Esophagus muscularis mucosa (tissue), 4 donors: ENCODE data around the gene KLC1. TPM values are rescaled to one million over a fixed set of nuclear protein-coding genes. Genes with fewer than 3 reads are reported as not detected.

Experiments
- DNase-seq: peaks from one replicate; pipeline ENCODE4 v3.0.0-alpha.2; 2017; ENCODE audit errors: extremely low spot score
- H3K27ac ChIP-seq, 4 donors: fragments of 200-600 bp; sonication (generic); replicated peaks in 1 of 4; 1 replicate in 3 of 4; 2 replicates in 1 of 4; pipeline ENCODE4 v1.5.1; 2016 to 2019; ENCODE audit warnings: mild to moderate bottlenecking in 1 of 4
- H3K27me3 ChIP-seq, 4 donors: fragments of 200-600 bp; sonication (generic); one replicate each; pipeline versions ENCODE4 v1.5.1 to v1.6.0; 2016 to 2019
- H3K36me3 ChIP-seq, 4 donors: fragments of 200-600 bp; sonication (generic); one replicate each; pipeline ENCODE4 v1.5.1; 2016 to 2019
- H3K4me1 ChIP-seq, 4 donors: fragments of 200-600 bp; sonication (generic); one replicate each; pipeline ENCODE4 v1.5.1; 2016 to 2019
- H3K4me3 ChIP-seq, 4 donors: fragments of 200-600 bp; sonication (generic); 1 replicate in 2 of 4; 2 replicates in 2 of 4; pipeline ENCODE4 v1.5.1; 2016 to 2019; ENCODE audit warnings: mild to moderate bottlenecking in 4 of 4, moderate library complexity in 1 of 4
- H3K9me3 ChIP-seq, 4 donors: fragments of 200-600 bp; sonication (generic); 1 replicate in 3 of 4; 2 replicates in 1 of 4; pipeline ENCODE4 v1.5.1; 2016 to 2019
- CTCF ChIP-seq, 3 experiments: fragments of 200-600 bp in 2 of 3; fragments of 450-650 bp in 1 of 3; sonication (generic) in 2 of 3; IDR thresholded peaks; one replicate each; pipeline ENCODE4 v1.5.1; 2017 to 2019; ENCODE audit warnings: antibody characterized with exemption in 3 of 3, mild to moderate bottlenecking in 2 of 3, moderate library complexity in 1 of 3
- EP300 ChIP-seq: sonication (generic); formaldehyde crosslinking; IDR thresholded peaks from one replicate; pipeline ENCODE4 v1.6.1; 2017; ENCODE audit warnings: antibody characterized with exemption
- POLR2A ChIP-seq: fragments of 450-650 bp; IDR thresholded peaks from one replicate; pipeline ENCODE4 v1.6.1; 2017; ENCODE audit warnings: antibody characterized with exemption, moderate library complexity, mild to moderate bottlenecking, low read depth
- POLR2AphosphoS5 ChIP-seq, 2 donors: sonication (generic); formaldehyde crosslinking; IDR thresholded peaks; one replicate each; pipeline ENCODE4 v1.6.1; 2017; ENCODE audit warnings: antibody characterized with exemption in 2 of 2
- WGBS: methylation state at CpG from one replicate; pipeline ENCODE4 v1.1.5; 2018; 5-methylcytosine and 5-hydroxymethylcytosine counted together
- intact Hi-C: fragments of 100-400 bp; cut with DNase I; formaldehyde crosslinking; loops from one replicate; pipeline ENCODE4 v1.15.1; 2023
- total RNA-seq, 4 donors: library from RNA; depleted of rRNA; stranded (reverse); fragments of >200 nt; gene quantifications; one replicate each; pipeline versions ENCODE4 v1.1.0 to v1.2.1, GENCODE V29; 2016

The KLC1 gene
- 100 to 1,000 TPM; 285 to 343 (median 312) TPM for total RNA-seq

GRCh38 chr14:103628684-103629502 is at the start of gene KLC1:
TSS of gene KLC1 (plus strand) at chr14:103629211. CDS start at chr14:103654565, 25,354 bp downstream.
- intact Hi-C loops = loop anchor here (5.0 kb wide), 1 partner anchor 52 kb away; no protein-coding TSS in a partner anchor

DNA sequence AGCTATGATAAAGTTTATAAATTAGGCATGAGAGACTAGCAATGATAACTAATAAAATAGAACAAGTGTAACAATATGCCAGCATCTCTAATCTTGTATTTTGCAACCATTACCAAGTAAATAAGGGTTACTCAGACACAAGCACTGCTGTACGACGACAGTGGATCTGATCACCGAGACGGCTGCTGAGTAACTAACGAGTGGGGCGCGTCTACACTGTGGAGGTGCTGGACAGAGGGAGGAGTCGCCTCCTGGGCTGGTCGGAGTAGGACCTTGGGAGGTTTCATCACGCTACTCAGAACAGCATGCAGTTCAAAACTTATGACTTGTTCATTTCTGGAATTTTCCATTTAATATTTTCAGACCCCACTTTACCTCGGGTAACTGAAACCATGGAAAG is 47.8 kb upstream of the KLC1 start:
- Histone ChIP-seq H3K27ac (no peak overlapping the region), H3K9me3 (no peaks in the 10 kb centered on the region), H3K36me3 (peaks cover 16 to 63% (median 34%) of the 10 kb centered on the region in 4 donors), H3K4me3 (no peak overlapping the region), H3K4me1 (peaks cover 12 to 14% (median 14%) of the 10 kb centered on the region in 4 donors), H3K27me3 (no peaks in the 10 kb centered on the region)
- 95% methylated on average over 11 of the region's 11 CpGs for WGBS
- TF ChIP-seq POLR2A (no peak), EP300 (no peak), CTCF (IDR thresholded peaks at IDR 0.05) (no peak), POLR2AphosphoS5 (IDR thresholded peaks at IDR 0.05) (no peak)
- intact Hi-C loops = no loop called here
- no peak for DNase-seq

More at GRCh38 chr14:103628684-103629502, at the start of gene KLC1:
- H3K27ac ChIP-seq = peak within 1 kb of the TSS; percentile 95 to 100 (median 99)
- DNase-seq = peak; percentile 94
- peak within 1 kb of the TSS; percentile 82 to 98 (median 96) for H3K4me3 ChIP-seq
- peaks cover 60 to 71% (median 70%) of the 10 kb centered on the region in 4 donors for H3K4me1 ChIP-seq
- WGBS = 1% methylated on average over 36 of the region's 97 CpGs
- no peaks in the 10 kb centered on the region for H3K9me3 ChIP-seq
- no peak for TF ChIP-seq EP300
- TF ChIP-seq POLR2AphosphoS5 (IDR thresholded peaks at IDR 0.05) = peak; percentile 90 to 96
- TF ChIP-seq POLR2A = peak; percentile 93
- no peak for TF ChIP-seq CTCF (IDR thresholded peaks at IDR 0.05)
- H3K27me3 ChIP-seq = no peaks in the 10 kb centered on the region
- peaks cover 0 to 19% (median 4%) of the 10 kb centered on the region in 4 donors for H3K36me3 ChIP-seq

GRCh38 chr14:103581954-103582703 is 46.9 kb upstream of the KLC1 start:
- 96% methylated on average over 14 of the region's 26 CpGs for WGBS
- no peak overlapping the region for H3K27ac ChIP-seq
- no peak for TF ChIP-seq POLR2AphosphoS5 (IDR thresholded peaks at IDR 0.05)
- no peak for TF ChIP-seq CTCF (IDR thresholded peaks at IDR 0.05)
- no peak for TF ChIP-seq EP300
- TF ChIP-seq POLR2A = no peak

GRCh38 chr14:103584326-103584915 is 44.6 kb upstream of the KLC1 start:
- Histone ChIP-seq H3K36me3 (peaks cover 5 to 58% (median 34%) of the 10 kb centered on the region in 4 donors), H3K4me3 (no peak overlapping the region), H3K4me1 (no peaks in the 10 kb centered on the region), H3K9me3 (no peaks in the 10 kb centered on the region), H3K27me3 (no peaks in the 10 kb centered on the region), H3K27ac (no peak overlapping the region)
- no peak for DNase-seq
- WGBS = 87% methylated on average over 11 of the region's 11 CpGs
- intact Hi-C loops = no loop called here
- no peak for TF ChIP-seq CTCF (IDR thresholded peaks at IDR 0.05)
- TF ChIP-seq POLR2A = no peak

More at GRCh38 chr14:103581954-103582703, 46.9 kb upstream of the KLC1 start:
- H3K27me3 ChIP-seq = no peaks in the 10 kb centered on the region
- no peak for DNase-seq
- no peaks in the 10 kb centered on the region for H3K9me3 ChIP-seq
- H3K4me3 ChIP-seq = no peak overlapping the region
- H3K36me3 ChIP-seq = peaks cover 16 to 62% (median 34%) of the 10 kb centered on the region in 4 donors
- H3K4me1 ChIP-seq = peaks cover 4 to 5% (median 4%) of the 10 kb centered on the region in 4 donors
- intact Hi-C loops = no loop called here
